Fibroblast of pulmonary artery (primary cell): ENCODE measurements around the gene TCEA2.

ENCODE experiments used
- DNase-seq: peaks from one replicate; pipeline ENCODE4 v3.0.0-alpha.2; 2010; ENCODE audit warnings: low read depth
- H3K4me3 ChIP-seq: replicated peaks from 2 replicates; pipeline ENCODE4 v1.5.1; 2011; ENCODE audit warnings: low read depth, mild to moderate bottlenecking, control low read depth, low read length, moderate library complexity
- CTCF ChIP-seq: IDR thresholded peaks from 2 replicates; pipeline ENCODE4 v1.5.1; 2011; ENCODE audit warnings: mild to moderate bottlenecking, control low read depth, low read length, inconsistent platforms; ENCODE audit errors: missing control alignments

TCEA2 gene

GRCh38 chr20:64037199-64037497 is 25.9 kb upstream of the TCEA2 start:
- no peak for DNase-seq
- no peak overlapping the region for H3K4me3 ChIP-seq
- TF ChIP-seq CTCF: no peak

- no peak for TF ChIP-seq CTCF
- DNase-seq: no peak
- no peak overlapping the region for H3K4me3 ChIP-seq
These were observed 25.3 kb upstream of the TCEA2 start for GRCh38 chr20:64037498-64038213.

GRCh38 chr20:64038224-64038564 is 24.8 kb upstream of the TCEA2 start:
- TF ChIP-seq CTCF: no peak
- H3K4me3 ChIP-seq: no peak overlapping the region
- DNase-seq: no peak

- H3K4me3 ChIP-seq: peak overlapping the region; percentile 37
- DNase-seq: peak; percentile 67
- TF ChIP-seq CTCF: peak; percentile 38
These were observed 24.3 kb upstream of the TCEA2 start for GRCh38 chr20:64038565-64039292.

GRCh38 chr20:64039293-64040160 is 23.5 kb upstream of the TCEA2 start:
- H3K4me3 ChIP-seq: peak overlapping the region; percentile 37
- no peak for DNase-seq
- no peak for TF ChIP-seq CTCF

- TF ChIP-seq CTCF: no peak
- no peak overlapping the region for H3K4me3 ChIP-seq
- DNase-seq: no peak
These were observed 22.6 kb upstream of the TCEA2 start for GRCh38 chr20:64040231-64041039.
